ENCODE measurements around the gene RPGR. TPM values are rescaled to one million over a fixed set of nuclear protein-coding genes. Genes with fewer than 3 reads are reported as not detected.

Gene RPGR
- polyA plus RNA-seq, 4 donors, result 2.9 to 15.7 (median 10.0) TPM

- 25 to 35% (median 29%) methylated on average over 4 of the region's 4 CpGs for WGBS, 3 donors
- FAIRE-seq, result no peak
- Histone ChIP-seq H3K9me3 (ENCODE audit: control insufficient read depth in 2 of 2, insufficient read depth in 1 of 2, low read depth in 1 of 2, low read length in 1 of 2) (no peaks in the 10 kb centered on the region), H3K4me1 (ENCODE audit: control insufficient read depth in 3 of 3, insufficient read depth in 2 of 3, low read depth in 1 of 3, low read length in 2 of 3) (peaks cover 0 to 3% (median 0%) of the 10 kb centered on the region in 3 donors), H3K36me3 (ENCODE audit: control insufficient read depth in 3 of 3, insufficient read depth in 2 of 3, low read depth in 1 of 3, low read length in 3 of 3) (no peaks in the 10 kb centered on the region), H3K27me3 (ENCODE audit: control insufficient read depth in 3 of 3, insufficient read depth in 3 of 3, low read length in 3 of 3) (no peaks in the 10 kb centered on the region), H3K4me3 (ENCODE audit: low read depth in 1 of 3, low read length in 3 of 3) (no peak overlapping the region), H3K27ac (ENCODE audit: low read depth in 1 of 3, low read length in 2 of 3) (peak overlapping the region in 2 of 3 donors; percentile 38 to 74)
- DNase-seq, result no peak
Observed at GRCh38 chrX:38357747-38358673, 30.7 kb upstream of the RPGR start.

GRCh38 chrX:38356401-38356800 lies 29.1 kb upstream of the RPGR start:
- no peaks in the 10 kb centered on the region for H3K36me3 ChIP-seq (ENCODE audit: control insufficient read depth in 3 of 3, insufficient read depth in 2 of 3, low read depth in 1 of 3, low read length in 3 of 3)
- peak in 1 of 2 donors; percentile 54 for DNase-seq
- no peak for FAIRE-seq
- H3K4me3 ChIP-seq (ENCODE audit: low read depth in 1 of 3, low read length in 3 of 3), result peak overlapping the region in 2 of 3 donors; percentile 7 to 11
- peaks cover 0 to 6% (median 0%) of the 10 kb centered on the region in 3 donors for H3K4me1 ChIP-seq (ENCODE audit: control insufficient read depth in 3 of 3, insufficient read depth in 2 of 3, low read depth in 1 of 3, low read length in 2 of 3)
- H3K27me3 ChIP-seq (ENCODE audit: control insufficient read depth in 3 of 3, insufficient read depth in 3 of 3, low read length in 3 of 3), result no peaks in the 10 kb centered on the region
- H3K27ac ChIP-seq (ENCODE audit: low read depth in 1 of 3, low read length in 2 of 3), result peak overlapping the region in 2 of 3 donors; percentile 4 to 74
- WGBS, 3 donors, result 38 to 68% (median 60%) methylated on average over 8 of the region's 8 CpGs
- H3K9me3 ChIP-seq (ENCODE audit: control insufficient read depth in 2 of 2, insufficient read depth in 1 of 2, low read depth in 1 of 2, low read length in 1 of 2), result no peaks in the 10 kb centered on the region

- no peaks in the 10 kb centered on the region for H3K9me3 ChIP-seq (ENCODE audit: control insufficient read depth in 2 of 2, insufficient read depth in 1 of 2, low read depth in 1 of 2, low read length in 1 of 2)
- peak within 1 kb of the TSS; percentile 32 to 74 (median 45) for H3K27ac ChIP-seq (ENCODE audit: low read depth in 1 of 3, low read length in 2 of 3)
- H3K4me1 ChIP-seq (ENCODE audit: control insufficient read depth in 3 of 3, insufficient read depth in 2 of 3, low read depth in 1 of 3, low read length in 2 of 3), result peaks cover 0 to 14% (median 0%) of the 10 kb centered on the region in 3 donors
- no peaks in the 10 kb centered on the region for H3K27me3 ChIP-seq (ENCODE audit: control insufficient read depth in 3 of 3, insufficient read depth in 3 of 3, low read length in 3 of 3)
- DNase-seq (peak; percentile 48 to 63), FAIRE-seq (no peak)
- H3K36me3 ChIP-seq (ENCODE audit: control insufficient read depth in 3 of 3, insufficient read depth in 2 of 3, low read depth in 1 of 3, low read length in 3 of 3), result no peaks in the 10 kb centered on the region
- H3K4me3 ChIP-seq (ENCODE audit: low read depth in 1 of 3, low read length in 3 of 3), result peak within 1 kb of the TSS in 2 of 3 donors; percentile 45 to 53
- 15 to 54% (median 29%) methylated on average over 4 of the region's 4 CpGs for WGBS, 3 donors
Observed at GRCh38 chrX:38352362-38352761, 25.1 kb upstream of the RPGR start, which contains the start of gene OTC. Gene OTC, plus strand, starts transcription at chrX:38352604. Its CDS starts 93 bp downstream, at chrX:38352697.

GRCh38 chrX:38351346-38351745 lies 24.0 kb upstream of the RPGR start:
- no peaks in the 10 kb centered on the region for H3K27me3 ChIP-seq (ENCODE audit: control insufficient read depth in 3 of 3, insufficient read depth in 3 of 3, low read length in 3 of 3)
- FAIRE-seq (no peak), DNase-seq (peak; percentile 33 to 54)
- peak overlapping the region in 1 of 3 donors; percentile 74 for H3K27ac ChIP-seq (ENCODE audit: low read depth in 1 of 3, low read length in 2 of 3)
- peaks cover 0 to 14% (median 0%) of the 10 kb centered on the region in 3 donors for H3K4me1 ChIP-seq (ENCODE audit: control insufficient read depth in 3 of 3, insufficient read depth in 2 of 3, low read depth in 1 of 3, low read length in 2 of 3)
- no peaks in the 10 kb centered on the region for H3K9me3 ChIP-seq (ENCODE audit: control insufficient read depth in 2 of 2, insufficient read depth in 1 of 2, low read depth in 1 of 2, low read length in 1 of 2)
- 23 to 67% (median 51%) methylated on average over 3 of the region's 3 CpGs for WGBS, 3 donors
- H3K4me3 ChIP-seq (ENCODE audit: low read depth in 1 of 3, low read length in 3 of 3), result no peak overlapping the region
- no peaks in the 10 kb centered on the region for H3K36me3 ChIP-seq (ENCODE audit: control insufficient read depth in 3 of 3, insufficient read depth in 2 of 3, low read depth in 1 of 3, low read length in 3 of 3)

- FAIRE-seq (no peak), DNase-seq (no peak)
- 79 to 95% (median 80%) methylated on average over 2 of the region's 2 CpGs for WGBS, 3 donors
- H3K27ac ChIP-seq (ENCODE audit: low read depth in 1 of 3, low read length in 2 of 3), result no peak overlapping the region
- no peaks in the 10 kb centered on the region for H3K9me3 ChIP-seq (ENCODE audit: control insufficient read depth in 2 of 2, insufficient read depth in 1 of 2, low read depth in 1 of 2, low read length in 1 of 2)
- H3K27me3 ChIP-seq (ENCODE audit: control insufficient read depth in 3 of 3, insufficient read depth in 3 of 3, low read length in 3 of 3), result no peaks in the 10 kb centered on the region
- H3K36me3 ChIP-seq (ENCODE audit: control insufficient read depth in 3 of 3, insufficient read depth in 2 of 3, low read depth in 1 of 3, low read length in 3 of 3), result no peaks in the 10 kb centered on the region
- H3K4me1 ChIP-seq (ENCODE audit: control insufficient read depth in 3 of 3, insufficient read depth in 2 of 3, low read depth in 1 of 3, low read length in 2 of 3), result peaks cover 0 to 27% (median 0%) of the 10 kb centered on the region in 3 donors
- H3K4me3 ChIP-seq (ENCODE audit: low read depth in 1 of 3, low read length in 3 of 3), result no peak overlapping the region
Observed at GRCh38 chrX:38347136-38347535, 19.8 kb upstream of the RPGR start.

DNA sequence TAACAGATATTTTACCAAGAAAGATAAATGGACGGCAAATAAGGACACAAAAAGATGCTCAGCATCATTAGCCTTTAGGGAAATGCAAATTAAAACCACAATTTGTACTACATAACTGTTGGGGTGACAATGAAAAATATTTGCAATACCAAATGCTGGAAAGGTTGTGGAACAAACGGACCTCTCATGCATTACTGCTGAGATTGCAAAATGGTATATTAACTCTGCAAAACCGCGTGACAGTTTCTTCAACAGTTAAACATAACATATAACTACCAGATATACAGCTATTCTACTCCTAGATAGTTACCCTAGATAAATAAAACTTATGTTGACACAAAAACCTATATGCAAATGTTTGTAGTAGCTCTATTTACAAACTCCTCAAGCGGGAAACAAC lies 18.8 kb upstream of the RPGR start:
- no peaks in the 10 kb centered on the region for H3K36me3 ChIP-seq (ENCODE audit: control insufficient read depth in 3 of 3, insufficient read depth in 2 of 3, low read depth in 1 of 3, low read length in 3 of 3)
- no peak for DNase-seq
- no peak overlapping the region for H3K4me3 ChIP-seq (ENCODE audit: low read depth in 1 of 3, low read length in 3 of 3)
- peaks cover 0 to 23% (median 0%) of the 10 kb centered on the region in 3 donors for H3K4me1 ChIP-seq (ENCODE audit: control insufficient read depth in 3 of 3, insufficient read depth in 2 of 3, low read depth in 1 of 3, low read length in 2 of 3)
- WGBS, 3 donors, result 38 to 83% (median 53%) methylated on average over 5 of the region's 5 CpGs
- no peaks in the 10 kb centered on the region for H3K27me3 ChIP-seq (ENCODE audit: control insufficient read depth in 3 of 3, insufficient read depth in 3 of 3, low read length in 3 of 3)
- H3K9me3 ChIP-seq (ENCODE audit: control insufficient read depth in 2 of 2, insufficient read depth in 1 of 2, low read depth in 1 of 2, low read length in 1 of 2), result no peaks in the 10 kb centered on the region
- H3K27ac ChIP-seq (ENCODE audit: low read depth in 1 of 3, low read length in 2 of 3), result no peak overlapping the region
- FAIRE-seq, result no peak

- peak; percentile 89 to 96 for DNase-seq
- peaks cover 0 to 30% (median 0%) of the 10 kb centered on the region in 3 donors for H3K4me1 ChIP-seq (ENCODE audit: control insufficient read depth in 3 of 3, insufficient read depth in 2 of 3, low read depth in 1 of 3, low read length in 2 of 3)
- no peaks in the 10 kb centered on the region for H3K36me3 ChIP-seq (ENCODE audit: control insufficient read depth in 3 of 3, insufficient read depth in 2 of 3, low read depth in 1 of 3, low read length in 3 of 3)
- H3K9me3 ChIP-seq (ENCODE audit: control insufficient read depth in 2 of 2, insufficient read depth in 1 of 2, low read depth in 1 of 2, low read length in 1 of 2), result peaks cover 0 to 2% of the 10 kb centered on the region in 2 donors
- no peak for FAIRE-seq
- H3K27me3 ChIP-seq (ENCODE audit: control insufficient read depth in 3 of 3, insufficient read depth in 3 of 3, low read length in 3 of 3), result no peaks in the 10 kb centered on the region
- H3K27ac ChIP-seq (ENCODE audit: low read depth in 1 of 3, low read length in 2 of 3), result peak overlapping the region; percentile 81 to 95 (median 81)
- no peak overlapping the region for H3K4me3 ChIP-seq (ENCODE audit: low read depth in 1 of 3, low read length in 3 of 3)
- WGBS, 3 donors, result 9 to 51% (median 12%) methylated on average over 2 of the region's 2 CpGs
Observed at GRCh38 chrX:38342853-38343778, 15.8 kb upstream of the RPGR start.

GRCh38 chrX:38341442-38341841 lies 14.1 kb upstream of the RPGR start:
- 15 to 48% (median 29%) methylated on average over 3 of the region's 3 CpGs for WGBS, 3 donors
- H3K36me3 ChIP-seq (ENCODE audit: control insufficient read depth in 3 of 3, insufficient read depth in 2 of 3, low read depth in 1 of 3, low read length in 3 of 3), result no peaks in the 10 kb centered on the region
- no peak for DNase-seq
- H3K9me3 ChIP-seq (ENCODE audit: control insufficient read depth in 2 of 2, insufficient read depth in 1 of 2, low read depth in 1 of 2, low read length in 1 of 2), result peaks cover 0 to 2% of the 10 kb centered on the region in 2 donors
- H3K27me3 ChIP-seq (ENCODE audit: control insufficient read depth in 3 of 3, insufficient read depth in 3 of 3, low read length in 3 of 3), result no peaks in the 10 kb centered on the region
- H3K27ac ChIP-seq (ENCODE audit: low read depth in 1 of 3, low read length in 2 of 3), result peak overlapping the region in 1 of 3 donors; percentile 87
- H3K4me1 ChIP-seq (ENCODE audit: control insufficient read depth in 3 of 3, insufficient read depth in 2 of 3, low read depth in 1 of 3, low read length in 2 of 3), result peaks cover 0 to 43% (median 0%) of the 10 kb centered on the region in 3 donors
- no peak for FAIRE-seq
- H3K4me3 ChIP-seq (ENCODE audit: low read depth in 1 of 3, low read length in 3 of 3), result no peak overlapping the region
